CD4-positive, alpha-beta T cell treated with Interleukin-12 subunit alpha and Interleukin-12 subunit beta, for 1 hour (primary cell): ENCODE measurements around the gene KIF3C.
"Not testable (repeated sequence)": the region's sequence is repeated elsewhere in the genome, so short reads cannot be mapped to it uniquely, and the experiment has no call there.

Experiments
- DNase-seq: peaks from one replicate; pipeline ENCODE4 v3.0.0-alpha.2; 2020

Gene KIF3C

DNA sequence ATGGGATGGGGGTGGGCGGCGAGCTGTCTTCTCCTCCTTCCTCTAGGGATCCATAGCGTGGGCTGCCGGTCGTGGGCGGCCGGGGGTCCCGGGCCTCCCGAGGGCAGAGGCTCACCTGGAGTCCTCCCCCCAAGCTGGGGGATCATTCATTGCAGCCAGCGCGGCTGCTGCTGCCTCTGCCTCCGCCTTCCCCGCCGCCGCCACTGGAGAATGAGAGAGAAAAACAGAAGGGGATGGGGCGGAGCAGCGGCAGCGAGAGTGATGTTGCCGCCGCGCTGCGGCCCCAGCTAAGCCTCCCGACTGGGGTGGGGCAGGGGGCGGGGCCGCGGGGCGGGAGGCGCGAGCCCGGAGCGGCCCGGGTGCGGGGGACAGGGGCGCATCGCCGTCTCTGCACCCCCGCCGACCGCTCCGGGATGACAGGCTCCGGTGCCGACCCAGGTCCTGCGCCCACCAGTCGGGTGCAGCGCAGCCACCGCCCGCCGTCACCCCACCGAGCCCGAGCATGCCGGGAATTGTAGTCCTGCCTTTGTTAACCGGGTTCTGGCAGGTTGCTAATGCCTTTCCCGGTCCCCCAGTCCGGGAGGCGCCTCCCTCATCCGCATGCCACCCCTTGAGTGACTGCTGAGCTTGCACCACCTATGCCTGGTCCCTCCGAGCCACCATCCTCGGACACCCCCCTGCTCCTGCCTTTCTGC is at the start of gene KIF3C:
TSS of gene KIF3C (minus strand) at position 225 of the 695 bp plus-strand sequence. CDS start 580 bp downstream, outside the sequence.
- DNase-seq, result peak; percentile 77

DNA sequence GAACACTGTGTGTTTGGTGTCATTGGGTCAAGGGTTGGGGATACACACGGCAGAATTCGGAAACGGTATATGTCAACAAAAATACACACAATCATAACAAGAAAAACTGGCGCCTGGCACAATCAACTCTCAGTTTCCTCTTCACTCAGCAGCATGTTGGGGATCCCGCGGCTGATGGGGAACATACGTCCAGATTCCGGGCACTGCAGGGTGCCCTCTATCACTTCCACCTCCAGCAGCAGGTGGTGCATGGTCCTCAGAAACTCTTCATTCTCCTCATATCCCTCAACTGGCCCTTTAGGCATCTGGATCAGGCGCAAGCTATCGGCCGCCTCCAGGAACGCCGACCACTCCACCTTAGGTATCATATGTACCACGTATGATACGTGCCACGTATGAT is 45.8 kb upstream of the KIF3C start:
- DNase-seq, result not testable (repeated sequence)

DNA sequence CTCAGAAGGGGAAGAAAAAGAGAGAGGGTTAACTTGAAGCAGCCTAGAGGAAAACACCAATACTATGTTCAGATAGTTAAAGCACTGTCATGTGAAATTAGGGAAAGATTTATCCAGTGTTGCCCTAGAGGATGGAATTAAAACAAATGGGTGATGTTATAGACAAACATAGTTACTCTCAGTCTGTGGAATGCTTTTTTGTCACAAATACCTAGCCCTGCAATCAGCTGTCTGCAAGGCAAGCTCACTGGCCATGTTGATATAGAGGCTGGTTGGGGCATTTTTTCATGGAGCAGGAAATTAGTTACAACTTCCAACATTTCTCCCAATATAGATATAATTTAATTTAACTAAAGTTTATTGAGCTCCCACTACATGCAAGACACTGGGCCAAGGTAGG is 43.2 kb upstream of the KIF3C start:
- DNase-seq, result no peak

DNA sequence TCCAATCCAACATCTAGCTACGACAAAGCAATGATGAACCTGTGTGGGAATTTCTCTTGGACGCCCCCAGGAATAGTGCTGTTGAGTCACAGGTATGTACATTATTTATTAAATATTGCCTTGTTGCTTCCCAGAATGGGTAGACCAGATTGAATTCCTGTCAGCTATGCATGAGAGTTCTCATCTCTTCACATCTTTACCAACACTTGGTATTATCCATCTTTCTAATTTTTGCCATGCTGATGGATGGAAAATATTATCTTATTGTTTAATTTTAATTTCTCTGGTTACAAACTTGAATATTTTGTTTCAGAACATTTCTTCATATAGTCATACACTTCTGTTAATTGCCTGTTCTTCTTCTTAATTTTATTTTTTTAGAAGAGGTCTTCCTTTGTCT is 42.0 kb upstream of the KIF3C start:
- DNase-seq, result no peak

GRCh38 chr2:26020231-26020640 is 37.9 kb upstream of the KIF3C start:
- DNase-seq, result no peak

GRCh38 chr2:26018184-26019055 is 36.1 kb upstream of the KIF3C start:
- no peak for DNase-seq

GRCh38 chr2:26017464-26018183 is 35.3 kb upstream of the KIF3C start:
- DNase-seq, result no peak

DNA sequence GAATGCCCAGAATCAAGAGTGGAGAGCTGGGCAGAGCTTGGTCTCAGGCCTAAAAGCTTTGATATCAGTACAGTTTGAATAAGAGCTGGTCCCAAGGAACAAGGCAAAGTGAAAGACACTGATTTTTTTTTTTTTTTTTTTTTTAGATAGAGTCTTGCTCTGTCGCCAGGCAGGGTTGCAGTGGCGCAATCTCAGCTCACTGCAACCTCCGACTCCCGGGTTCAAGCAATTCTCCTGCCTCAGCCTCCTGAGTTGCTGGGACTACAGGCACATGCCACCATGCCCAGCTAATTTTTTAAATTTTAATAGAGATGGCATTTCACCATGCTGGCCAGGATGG is 34.4 kb upstream of the KIF3C start:
- not testable (repeated sequence) for DNase-seq

DNA sequence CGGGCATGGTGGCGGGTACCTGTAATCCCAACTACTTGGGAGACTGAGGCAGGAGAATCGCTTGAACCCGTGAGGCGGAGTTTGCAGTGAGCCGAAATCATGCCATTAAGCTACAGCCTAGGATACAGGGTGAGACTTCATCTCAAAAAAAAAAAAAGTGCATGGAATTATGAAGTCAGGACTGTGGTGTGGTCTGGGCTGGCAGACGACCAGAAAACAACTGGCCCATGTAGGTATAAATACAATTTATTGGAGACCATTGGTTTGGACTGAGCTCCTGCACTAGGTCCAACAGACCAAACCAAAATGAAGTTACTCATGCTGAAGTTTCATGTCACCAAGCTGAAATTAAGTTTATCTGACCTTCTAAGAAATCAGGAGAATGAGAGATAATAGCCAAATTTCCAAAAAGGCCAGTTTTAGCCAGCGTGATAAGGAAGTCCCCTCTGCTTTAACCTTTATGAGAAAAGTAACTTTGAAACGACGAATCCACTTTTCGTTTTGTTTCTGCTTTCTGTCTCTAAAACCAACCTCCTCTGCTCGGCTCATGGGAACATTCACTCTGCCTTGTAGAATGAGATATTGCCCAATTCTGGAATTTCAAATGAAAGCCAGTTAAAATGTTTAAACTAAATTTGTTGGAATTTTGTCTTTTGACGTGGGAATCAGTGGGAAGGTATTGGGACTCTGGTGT is 33.9 kb upstream of the KIF3C start:
- DNase-seq, result no peak

DNA sequence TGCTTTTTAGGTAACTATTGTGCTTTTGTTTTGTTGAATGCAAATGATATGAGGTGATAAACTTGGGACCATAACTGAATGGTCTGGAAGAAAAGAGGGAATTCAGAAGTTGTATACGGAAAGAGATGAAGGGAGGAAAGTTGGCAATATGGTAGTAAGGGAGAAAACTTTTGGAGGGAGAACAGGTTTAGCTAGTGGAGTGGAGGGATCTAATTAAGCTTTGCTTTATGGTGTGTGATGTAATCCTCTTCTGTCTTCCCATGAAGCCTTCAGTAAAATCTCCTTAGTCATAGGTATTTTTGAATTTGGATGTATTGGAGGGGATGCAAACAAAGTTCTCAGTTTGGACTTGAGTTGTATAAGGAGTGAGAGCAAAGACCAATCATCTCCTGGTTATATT is 31.4 kb upstream of the KIF3C start:
- DNase-seq, result no peak

DNA sequence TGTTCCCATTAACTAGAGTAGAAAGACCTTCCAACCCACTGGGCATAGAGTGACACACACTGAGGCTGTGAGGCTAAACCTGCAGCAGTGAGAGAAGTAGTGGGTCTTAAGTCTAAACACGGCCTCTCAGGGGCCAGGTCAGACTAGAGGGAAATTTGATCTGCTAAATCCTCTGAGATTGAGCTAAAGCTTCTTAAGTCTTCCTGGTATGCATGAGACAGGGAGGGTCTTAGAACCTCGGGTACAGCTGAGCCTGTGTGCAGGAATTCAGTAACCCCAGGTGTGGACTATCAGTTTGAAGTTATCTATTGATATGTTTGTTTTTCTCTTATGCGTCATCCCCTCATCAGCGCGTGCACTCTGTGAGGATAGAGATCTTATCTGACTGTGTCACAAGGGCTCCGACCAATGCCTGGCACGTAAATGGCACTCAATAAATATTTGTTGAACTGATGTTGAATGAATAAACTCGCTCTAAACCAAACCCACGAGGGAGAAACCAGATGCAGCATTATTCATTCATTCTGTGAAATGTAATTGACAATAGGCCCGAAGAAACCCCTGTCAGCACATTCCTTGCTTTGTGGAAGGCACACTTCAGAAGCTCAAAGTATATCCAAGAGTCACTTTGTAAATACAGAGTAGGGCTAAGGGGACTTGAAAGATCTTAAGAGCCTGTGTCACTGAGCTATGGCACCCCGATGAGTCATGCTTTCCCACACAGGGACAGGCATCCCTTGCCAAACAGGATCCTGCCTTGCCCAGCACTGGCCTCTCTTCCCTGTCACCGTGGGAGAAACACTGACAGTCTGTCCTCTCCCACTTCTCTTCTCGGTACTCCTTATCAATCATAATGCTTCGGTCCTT is 29.9 kb upstream of the KIF3C start:
- no peak for DNase-seq

GRCh38 chr2:26011609-26011989 is 29.3 kb upstream of the KIF3C start:
- no peak for DNase-seq

DNA sequence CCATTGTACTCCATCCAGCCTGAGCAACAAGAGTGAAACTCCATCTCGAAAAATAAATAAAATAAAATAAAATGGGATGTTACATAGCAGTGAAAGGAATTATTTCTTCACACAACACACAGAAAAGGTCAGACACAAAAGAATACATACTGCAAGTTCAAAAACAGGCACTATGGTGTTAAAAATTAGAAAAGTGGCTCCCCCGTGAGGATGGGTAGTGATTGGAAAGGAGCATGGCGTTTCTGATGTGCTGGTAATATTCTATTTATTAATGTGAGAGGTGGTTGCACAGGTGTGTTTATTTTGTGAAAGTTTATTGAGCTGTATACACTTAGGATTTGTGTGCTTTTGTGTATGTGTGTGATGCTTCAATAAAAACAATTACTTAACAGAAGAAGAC is 28.6 kb upstream of the KIF3C start:
- no peak for DNase-seq

GRCh38 chr2:26009567-26009963 is 27.3 kb upstream of the KIF3C start:
- DNase-seq, result no peak

- peak; percentile 26 for DNase-seq
Observed at GRCh38 chr2:26008851-26009566, 26.7 kb upstream of the KIF3C start.

DNA sequence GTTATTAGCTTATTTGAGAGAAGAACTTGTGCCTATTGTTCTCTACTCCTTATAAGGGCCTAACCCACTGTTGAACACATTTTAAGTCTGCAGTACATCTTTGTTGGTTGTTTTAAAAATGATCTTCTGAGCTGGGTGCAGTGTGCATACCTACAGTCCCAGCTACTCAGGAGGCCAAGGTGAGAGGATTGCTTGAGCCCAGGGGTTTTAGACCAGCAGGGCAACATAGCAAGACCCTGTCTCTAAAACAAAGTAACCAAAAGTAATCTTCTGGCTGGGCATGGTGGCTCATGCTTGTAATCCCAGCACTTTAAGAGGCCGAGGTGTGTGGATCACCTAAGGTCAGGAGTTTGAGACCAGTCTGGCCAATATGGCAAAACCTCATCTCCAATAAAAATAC is 25.8 kb upstream of the KIF3C start:
- no peak for DNase-seq

DNA sequence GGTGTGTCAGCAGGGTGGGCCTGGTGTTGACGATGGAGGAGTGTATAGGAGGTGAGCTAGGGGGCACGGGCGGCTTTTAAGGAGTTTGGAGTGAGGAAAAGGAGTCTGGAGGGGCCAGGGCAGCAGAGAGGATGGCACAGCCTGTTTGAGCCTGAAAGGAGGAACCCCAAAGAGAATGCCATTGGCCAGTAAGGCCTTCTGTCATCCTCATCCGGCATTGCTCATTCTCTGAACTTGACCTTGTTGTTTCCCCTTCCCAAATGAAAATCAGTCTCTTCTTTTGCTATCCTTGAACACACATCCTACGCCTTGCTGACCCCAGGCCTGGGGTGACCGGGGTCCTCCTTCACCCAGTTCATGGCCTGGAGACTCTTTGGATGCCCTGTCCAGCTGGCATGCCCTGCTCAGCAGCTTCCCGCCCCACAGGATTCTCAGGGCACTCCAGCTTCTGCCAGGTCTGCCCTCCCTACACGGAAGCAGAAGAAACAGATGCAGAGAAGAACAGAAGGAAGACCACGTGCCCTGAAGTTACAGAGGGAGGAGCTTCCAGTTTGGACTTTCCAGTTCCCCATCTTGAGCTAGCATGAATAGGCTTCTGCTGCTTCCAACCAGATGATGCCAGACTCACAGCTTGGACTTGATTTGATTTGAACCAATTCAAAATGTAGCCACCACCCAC is 20.5 kb upstream of the KIF3C start:
- DNase-seq, result no peak

- DNase-seq, result no peak
Observed at GRCh38 chr2:26001743-26002351, 19.6 kb upstream of the KIF3C start.

GRCh38 chr2:26000561-26001082 is 18.3 kb upstream of the KIF3C start:
- DNase-seq, result no peak

DNA sequence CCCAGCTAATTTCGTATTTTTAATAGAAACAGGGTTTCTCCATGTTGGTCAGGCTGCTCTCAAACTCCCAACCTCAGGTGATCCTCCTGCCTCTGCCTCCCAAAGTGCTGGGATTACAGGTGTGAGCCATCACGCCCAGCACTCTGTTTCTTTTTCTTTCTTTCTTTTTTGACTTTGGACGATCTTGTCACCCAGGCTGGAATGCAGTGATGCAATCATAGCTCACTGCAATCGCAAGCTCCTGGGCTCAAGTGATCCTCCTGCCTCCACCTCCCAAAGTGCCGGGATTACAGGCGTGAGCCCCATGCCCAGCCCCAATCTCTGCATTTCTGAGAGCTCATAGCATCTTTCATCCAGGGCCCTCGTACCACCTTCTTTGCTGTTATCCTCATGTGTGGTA is 17.1 kb upstream of the KIF3C start:
- not testable (repeated sequence) for DNase-seq
